Ammon's horn (tissue), 1 donor: ENCODE measurements around the gene C1orf35.

Experiments
- DNase-seq: peaks from one replicate; pipeline ENCODE4 v3.0.0-alpha.2; 2016; ENCODE audit warnings: low spot score

The C1orf35 gene

GRCh38 chr1:228102791-228103620, at the start of gene C1orf35:
TSS of gene C1orf35 (minus strand) at chr1:228103325. CDS start at chr1:228103227, 98 bp downstream.
- DNase-seq = peak; percentile 90

- no peak for DNase-seq
Measured at GRCh38 chr1:228152918-228153258, 49.8 kb upstream of the C1orf35 start.

DNA sequence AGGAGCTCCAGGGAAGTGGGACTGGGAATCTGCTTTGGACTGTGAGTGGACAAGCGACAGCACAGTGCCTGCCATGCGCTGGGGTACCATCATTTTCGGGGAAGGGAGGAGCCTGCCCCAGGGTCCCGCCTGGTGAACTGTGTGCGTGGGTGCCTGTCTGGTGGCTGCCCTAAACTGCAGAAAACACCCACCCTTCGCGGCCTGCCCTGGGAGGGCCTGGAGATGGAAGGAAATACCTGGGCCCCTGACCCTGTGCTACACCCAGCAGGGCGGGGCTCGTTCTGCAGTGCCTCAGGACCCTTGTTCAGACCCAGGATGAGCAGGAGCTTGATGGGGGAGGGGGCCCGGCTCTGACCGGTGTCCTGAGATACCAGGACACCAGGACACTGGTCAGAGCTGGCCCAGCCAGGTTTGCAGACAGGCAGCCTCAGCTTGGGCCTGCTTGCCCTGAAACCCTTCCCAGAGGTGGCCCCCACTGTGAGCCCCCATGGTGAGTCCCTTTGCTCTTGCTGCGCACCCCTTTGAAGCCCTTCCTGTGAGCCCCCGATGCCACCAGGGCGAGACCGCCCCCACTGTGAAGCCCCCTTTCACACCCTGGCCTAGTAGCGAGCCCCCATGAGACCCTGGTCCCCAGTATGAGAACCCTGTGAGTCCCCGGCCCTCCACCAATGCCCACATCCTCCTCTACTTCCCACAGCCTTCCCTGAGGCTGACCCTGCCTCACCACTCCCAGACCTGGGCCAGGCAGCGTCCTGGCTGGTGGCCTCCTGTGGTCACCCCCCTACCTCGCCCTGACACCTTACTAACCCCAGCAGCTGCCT, 49.2 kb upstream of the C1orf35 start:
- no peak for DNase-seq

GRCh38 chr1:228151180-228151925, 48.2 kb upstream of the C1orf35 start:
- no peak for DNase-seq

DNA sequence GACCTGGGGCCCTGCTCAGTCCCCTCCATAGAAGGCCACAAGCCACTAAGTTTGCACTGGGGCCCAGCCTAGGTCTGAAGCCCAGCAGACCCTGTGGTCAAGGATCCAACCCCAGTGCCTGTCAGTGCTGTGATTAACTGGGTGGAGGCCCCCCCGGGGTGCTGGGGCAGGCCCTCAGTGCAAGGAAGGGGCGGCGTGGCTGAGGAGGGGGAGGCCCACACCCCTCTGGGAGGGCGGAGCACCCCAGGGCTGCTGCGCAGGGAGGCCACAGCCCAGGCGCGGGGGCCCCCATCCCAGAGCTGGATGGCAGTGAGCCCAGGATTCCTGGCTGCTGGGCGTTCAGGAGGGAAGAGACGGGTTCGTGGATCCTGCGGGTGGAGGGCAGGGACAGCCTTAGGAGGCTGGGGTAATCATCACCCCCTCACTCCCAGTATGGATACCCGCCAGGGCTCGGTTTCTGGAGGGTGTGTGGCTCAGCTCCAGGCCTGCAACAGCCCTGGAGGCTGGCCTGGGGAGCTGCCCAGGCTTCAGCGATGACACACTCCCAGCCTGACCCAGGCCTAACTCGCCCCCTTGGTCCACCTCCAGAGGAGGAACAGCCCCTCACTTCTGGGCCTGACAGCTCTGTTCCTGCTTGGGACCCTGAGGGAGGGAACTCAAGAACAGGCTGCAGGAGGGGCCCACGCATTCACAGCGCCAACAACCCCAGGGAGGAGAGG, 47.5 kb upstream of the C1orf35 start:
- DNase-seq = peak; percentile 73

- DNase-seq = no peak
Measured at GRCh38 chr1:228150120-228150460, 47.0 kb upstream of the C1orf35 start.

- DNase-seq = peak; percentile 72
Measured at GRCh38 chr1:228149406-228150119, 46.4 kb upstream of the C1orf35 start, which contains the start of gene GJC2. TSS of gene GJC2 (plus strand) at chr1:228149930. CDS start at chr1:228157759, 7,829 bp downstream.

DNA sequence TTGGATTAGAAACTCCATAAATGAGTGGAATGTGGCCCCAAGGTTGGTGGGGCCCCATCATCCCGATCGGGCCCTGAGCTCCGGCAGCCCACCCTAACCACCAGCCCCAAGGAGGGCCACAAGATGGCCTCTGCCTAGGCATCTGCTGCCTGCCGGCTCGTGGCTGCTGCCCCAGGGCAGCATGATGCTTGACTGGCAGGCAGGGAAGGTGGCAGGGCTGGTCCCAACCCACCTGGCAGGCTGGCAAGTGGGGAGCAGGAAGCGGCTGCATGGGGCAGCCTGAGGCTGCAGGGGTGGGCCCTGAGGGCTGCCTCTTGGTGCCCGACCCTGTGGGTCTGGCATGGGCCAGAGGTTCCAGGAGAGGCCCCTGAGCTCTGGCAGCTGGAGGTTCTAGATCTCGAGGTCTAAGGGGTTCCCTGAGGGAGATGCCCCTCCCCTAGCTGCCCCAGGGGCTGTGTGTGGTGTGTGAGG, 45.8 kb upstream of the C1orf35 start:
- DNase-seq = no peak

GRCh38 chr1:228148196-228148861, 45.2 kb upstream of the C1orf35 start:
- peak; percentile 31 for DNase-seq

DNA sequence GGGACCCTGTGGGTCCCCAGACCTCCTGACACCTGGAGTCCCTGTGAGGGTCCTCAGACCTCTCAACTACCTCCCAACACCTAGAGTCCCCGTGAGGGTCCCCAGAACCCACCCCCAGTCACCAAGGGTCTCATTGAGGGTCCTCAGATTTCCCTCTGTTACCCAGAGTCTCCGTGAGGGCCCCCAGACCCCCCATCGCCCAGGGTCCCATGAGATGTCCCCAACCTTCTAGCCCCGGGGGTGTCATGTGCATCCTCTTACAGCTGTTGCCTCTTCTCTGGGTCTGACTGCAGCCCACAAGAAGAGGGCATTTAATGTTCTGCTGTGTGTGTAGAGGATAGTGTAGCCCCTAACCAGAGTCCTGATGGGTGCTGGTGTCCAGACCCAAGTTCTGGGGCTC, 44.6 kb upstream of the C1orf35 start:
- DNase-seq = no peak

GRCh38 chr1:228147151-228147693, 44.1 kb upstream of the C1orf35 start:
- no peak for DNase-seq

- no peak for DNase-seq
Measured at GRCh38 chr1:228146417-228147150, 43.5 kb upstream of the C1orf35 start.

DNA sequence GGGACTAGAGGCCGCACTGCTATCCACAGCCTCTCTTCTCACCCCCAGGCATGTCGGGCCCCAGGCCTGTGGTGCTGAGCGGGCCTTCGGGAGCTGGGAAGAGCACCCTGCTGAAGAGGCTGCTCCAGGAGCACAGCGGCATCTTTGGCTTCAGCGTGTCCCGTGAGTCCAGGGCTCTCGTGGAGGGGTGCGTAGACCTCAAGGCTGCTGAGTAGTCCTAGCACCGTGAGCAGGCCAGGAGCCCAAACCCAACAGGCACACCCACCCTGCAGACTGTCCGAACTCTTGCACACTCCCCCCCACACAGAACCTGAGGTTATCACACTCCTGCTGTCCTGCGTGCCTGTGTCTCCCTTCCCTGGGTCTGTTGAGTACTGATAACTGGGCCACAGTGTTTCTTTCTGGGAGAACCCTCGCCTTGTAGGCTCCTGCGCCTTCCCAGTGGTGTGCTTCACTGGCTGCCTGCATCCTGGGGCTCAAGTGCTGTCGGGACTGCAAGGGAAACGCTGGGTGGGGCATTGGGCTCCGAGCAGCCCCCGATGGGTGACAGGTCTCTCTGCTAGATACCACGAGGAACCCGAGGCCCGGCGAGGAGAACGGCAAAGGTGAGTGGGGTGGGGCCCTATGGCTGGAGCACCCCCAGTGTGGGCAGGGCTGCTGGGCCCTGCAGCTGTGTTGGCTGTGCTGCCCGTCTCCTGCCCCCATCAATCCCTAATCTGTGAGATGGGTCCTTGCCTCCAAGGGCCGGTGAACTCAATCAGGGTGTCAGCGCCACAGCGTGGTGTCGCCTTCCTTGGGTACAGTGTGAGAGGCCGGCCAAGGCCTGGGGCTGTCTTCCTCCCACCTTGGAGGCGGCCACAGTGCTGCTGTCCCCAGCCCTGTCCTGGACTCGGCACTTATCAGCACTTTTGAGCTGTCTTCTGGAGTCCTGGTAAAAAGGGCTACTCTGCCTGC, 42.6 kb upstream of the C1orf35 start:
- DNase-seq = no peak

DNA sequence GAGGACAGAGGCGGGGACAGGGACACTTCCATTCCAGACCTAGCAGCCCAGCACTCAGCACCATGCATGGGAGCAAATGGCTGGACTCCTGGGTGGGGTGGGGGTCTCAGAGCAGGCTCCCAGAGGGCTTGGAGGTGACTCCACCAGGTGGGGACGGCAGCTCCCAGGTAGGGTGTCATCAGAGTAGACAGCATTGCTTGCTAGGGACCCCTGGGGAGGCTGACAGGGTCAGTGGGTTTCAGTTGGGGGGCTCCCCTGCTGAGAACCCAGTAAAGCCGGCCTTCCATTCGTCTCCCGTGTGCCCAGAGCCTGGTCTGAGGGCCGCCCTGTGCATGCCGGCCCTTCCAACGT, 41.8 kb upstream of the C1orf35 start:
- no peak for DNase-seq

GRCh38 chr1:228144193-228144992, 41.3 kb upstream of the C1orf35 start:
- DNase-seq = no peak

GRCh38 chr1:228143480-228144192, 40.5 kb upstream of the C1orf35 start:
- DNase-seq = no peak

DNA sequence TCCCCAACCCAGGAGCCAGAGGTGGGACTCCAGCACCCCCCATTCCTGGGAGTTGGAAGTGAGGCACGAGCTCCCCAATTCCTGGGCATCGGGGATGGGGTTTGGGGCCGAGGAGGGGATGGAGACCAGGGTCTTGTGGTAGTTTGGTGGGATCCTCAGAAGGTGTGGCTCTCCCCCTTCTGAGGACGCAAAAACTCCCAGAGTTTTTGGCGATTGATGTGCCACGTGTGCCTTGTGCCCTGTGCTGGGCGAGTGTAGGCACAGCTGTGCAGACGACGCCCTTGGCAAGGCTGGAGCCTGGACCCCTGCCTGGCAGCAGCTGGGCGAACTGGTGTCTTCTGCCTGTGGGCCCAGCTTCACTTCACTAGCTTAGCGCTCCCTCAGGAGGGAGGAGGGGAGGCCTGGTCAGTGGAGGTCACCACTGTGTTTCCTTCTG, 39.6 kb upstream of the C1orf35 start:
- no peak for DNase-seq
